ENCODE results near the gene SLC50A1.
A peak's percentile ranks its signal among the peaks of the same experiment; 100 is the strongest.
"Not testable (repeated sequence)": the region's sequence is repeated elsewhere in the genome, so short reads cannot be mapped to it uniquely, and the experiment has no call there.

Gene SLC50A1

GRCh38 chr1:155137154-155137949 lies 1.7 kb downstream of the SLC50A1 start:
- peak; percentile 50 for DNase-seq

GRCh38 chr1:155139895-155140629 lies 4.4 kb downstream of the SLC50A1 start, which contains the start of gene DPM3:
TSS of gene DPM3 (minus strand) at chr1:155140531. CDS start at chr1:155140240, 291 bp downstream.
- DNase-seq = peak; percentile 96

GRCh38 chr1:155140630-155140953 lies 4.9 kb downstream of the SLC50A1 start:
- no peak for DNase-seq

- DNase-seq = peak; percentile 20
These were observed 6.1 kb downstream of the SLC50A1 start for GRCh38 chr1:155141749-155142148.

GRCh38 chr1:155145491-155145890 lies 9.8 kb downstream of the SLC50A1 start:
- DNase-seq = no peak

GRCh38 chr1:155155996-155156643 lies 20.5 kb downstream of the SLC50A1 start:
- DNase-seq = not testable (repeated sequence)

GRCh38 chr1:155158991-155159390 lies 23.3 kb downstream of the SLC50A1 start:
- no peak for DNase-seq

GRCh38 chr1:155160128-155160527 lies 24.5 kb downstream of the SLC50A1 start:
- DNase-seq = peak; percentile 21

- not testable (repeated sequence) for DNase-seq
These were observed 27.0 kb downstream of the SLC50A1 start for GRCh38 chr1:155162631-155163030.

GRCh38 chr1:155163785-155164184 lies 28.1 kb downstream of the SLC50A1 start:
- not testable (repeated sequence) for DNase-seq

- not testable (repeated sequence) for DNase-seq
These were observed 29.0 kb downstream of the SLC50A1 start for GRCh38 chr1:155164625-155165024.

- no peak for DNase-seq
These were observed 30.4 kb downstream of the SLC50A1 start for GRCh38 chr1:155166051-155166470.

- DNase-seq = peak; percentile 87
These were observed 31.0 kb downstream of the SLC50A1 start for GRCh38 chr1:155166471-155167165.

GRCh38 chr1:155167166-155168104 lies 31.8 kb downstream of the SLC50A1 start:
- peak; percentile 96 for DNase-seq

- DNase-seq = not testable (repeated sequence)
These were observed 32.4 kb downstream of the SLC50A1 start for GRCh38 chr1:155168105-155168445.

GRCh38 chr1:155168456-155169210 lies 33.0 kb downstream of the SLC50A1 start:
- DNase-seq = no peak

GRCh38 chr1:155169541-155169940 lies 33.9 kb downstream of the SLC50A1 start:
- DNase-seq = no peak

- DNase-seq = no peak
These were observed 34.6 kb downstream of the SLC50A1 start for GRCh38 chr1:155170101-155170785.

GRCh38 chr1:155170806-155171205 lies 35.2 kb downstream of the SLC50A1 start:
- DNase-seq = no peak

All from hematopoietic multipotent progenitor cell treated with erythropoietin and hydrocortisone succinate and interleukin-3 and kit ligand, for 4 days (in vitro differentiated cells).